NCI-H1417 (cell line): ENCODE data around the gene GOPC.
"Not testable (repeated sequence)": the region's sequence is repeated elsewhere in the genome, so short reads cannot be mapped to it uniquely, and the experiment has no call there.

Experiments used
- DNase-seq, 3 experiments: peaks; one replicate each; lab custom pipeline; 2025; lab: John Stamatoyannopoulos, UW

The GOPC gene

DNA sequence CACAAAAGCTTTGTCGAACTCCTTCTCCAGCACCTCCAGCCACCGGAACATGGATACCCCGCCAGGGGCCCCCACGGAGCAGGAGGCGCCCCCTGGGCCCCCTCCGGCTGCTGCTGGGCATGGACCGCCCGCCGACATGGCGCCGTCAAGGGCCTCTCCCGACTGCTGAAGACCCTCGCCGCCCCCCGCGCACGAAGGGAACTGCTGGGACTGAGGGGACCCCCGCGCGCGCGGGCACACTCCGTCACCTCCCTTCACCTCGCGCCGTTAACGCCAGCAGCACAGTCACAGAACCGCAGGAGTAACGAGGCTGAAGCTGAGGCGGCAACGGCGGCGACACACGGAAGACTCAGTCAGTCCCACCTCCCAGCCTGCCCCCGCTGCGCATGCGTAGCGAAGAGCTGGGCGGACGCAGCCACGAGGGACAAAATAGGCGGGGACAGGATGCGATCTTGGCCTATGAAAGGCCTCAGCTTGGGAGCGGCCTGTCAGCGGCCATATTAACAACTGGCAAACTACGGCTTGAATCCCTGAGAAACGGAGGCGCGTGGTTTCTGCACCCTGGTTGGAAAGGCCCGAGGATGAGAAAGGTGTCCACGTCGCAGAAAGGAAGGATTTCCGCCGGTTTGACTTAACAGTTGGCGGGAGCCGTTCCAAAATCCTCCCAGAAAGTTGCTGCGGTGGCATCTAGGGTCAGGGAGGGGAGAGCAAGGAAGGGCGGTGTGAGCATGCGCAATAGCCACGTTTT is at the start of gene GOPC:
GOPC (minus strand) TSS at position 361 of the 748 bp plus-strand sequence; CDS start at position 138, 223 bp downstream.
- DNase-seq: peak; percentile 95 to 99 (median 97)

GRCh38 chr6:117651984-117652383 is 49.7 kb upstream of the GOPC start:
- not testable (repeated sequence) for DNase-seq

DNA sequence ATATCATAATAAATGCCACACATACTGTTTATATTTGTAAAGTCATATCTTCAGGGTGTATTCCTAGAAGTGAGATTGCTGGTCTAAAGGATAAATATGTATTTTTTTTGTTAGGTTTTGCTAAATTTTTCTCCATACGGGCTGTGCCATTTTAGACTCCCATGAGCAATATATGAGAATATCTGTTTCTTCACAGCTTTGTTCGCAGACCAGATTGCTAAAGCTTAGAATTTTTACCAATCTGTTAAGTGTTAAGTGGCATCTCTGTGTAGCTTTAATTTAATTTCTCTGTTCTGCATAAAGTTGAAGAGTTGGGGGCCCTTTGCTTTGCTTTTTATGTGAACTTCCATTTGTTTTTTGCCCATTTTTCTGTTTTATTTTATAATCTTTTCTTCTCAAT is 40.7 kb upstream of the GOPC start:
- DNase-seq: no peak

DNA sequence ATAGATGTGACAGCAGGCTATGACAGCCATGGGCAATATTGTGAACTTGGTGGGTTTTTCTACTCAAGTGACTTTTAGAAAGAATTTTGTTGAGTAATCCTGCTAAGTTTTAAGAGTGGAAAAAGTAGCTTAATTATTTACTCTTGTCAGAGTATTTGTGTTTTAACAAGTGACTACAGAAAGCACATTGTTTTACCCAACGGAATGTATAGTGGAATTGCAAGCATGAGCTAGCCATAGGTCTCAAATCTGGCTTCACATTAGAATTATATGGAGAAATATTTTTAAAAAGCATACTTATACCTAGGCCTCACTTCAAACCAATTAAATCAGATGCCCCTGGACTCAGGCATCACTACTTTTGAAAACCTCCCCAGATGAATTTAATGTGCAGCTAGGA is 35.5 kb upstream of the GOPC start:
- no peak for DNase-seq

- DNase-seq: peak in 1 of 3 experiments; percentile 5
Observed at GRCh38 chr6:117629119-117629660, 26.9 kb upstream of the GOPC start.

GRCh38 chr6:117627533-117627932 is 25.2 kb upstream of the GOPC start:
- DNase-seq: no peak

DNA sequence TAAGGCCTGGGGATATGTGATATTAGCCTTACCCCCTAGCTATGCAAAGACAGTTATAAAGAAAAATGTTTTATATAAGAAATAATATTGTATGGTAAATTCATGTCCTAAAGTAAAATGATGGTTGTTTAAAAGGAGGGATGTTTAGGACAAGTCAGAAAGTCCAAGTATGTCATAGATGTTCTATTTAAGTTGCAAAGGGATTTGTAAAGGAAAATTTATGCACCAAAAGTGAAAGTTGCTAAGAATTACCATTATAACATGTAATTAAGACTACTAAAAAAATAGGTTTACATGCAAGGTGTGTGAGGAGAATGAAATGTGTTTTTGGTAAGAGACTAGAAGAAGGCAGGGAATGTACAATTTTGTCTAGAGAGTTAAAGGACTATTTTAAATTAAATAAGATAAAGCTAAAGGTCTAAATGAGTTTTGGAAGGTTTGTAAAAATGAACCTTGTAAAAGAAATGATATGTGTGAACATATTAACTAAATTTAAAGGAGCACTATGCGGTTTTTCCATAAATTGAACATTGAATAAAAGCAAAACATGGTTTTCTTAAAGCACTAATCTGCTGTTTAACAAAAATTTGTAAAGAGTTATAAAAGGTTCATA is 22.7 kb upstream of the GOPC start:
- peak in 1 of 3 experiments; percentile 24 for DNase-seq

GRCh38 chr6:117619178-117619577 is 16.9 kb upstream of the GOPC start:
- DNase-seq: no peak

DNA sequence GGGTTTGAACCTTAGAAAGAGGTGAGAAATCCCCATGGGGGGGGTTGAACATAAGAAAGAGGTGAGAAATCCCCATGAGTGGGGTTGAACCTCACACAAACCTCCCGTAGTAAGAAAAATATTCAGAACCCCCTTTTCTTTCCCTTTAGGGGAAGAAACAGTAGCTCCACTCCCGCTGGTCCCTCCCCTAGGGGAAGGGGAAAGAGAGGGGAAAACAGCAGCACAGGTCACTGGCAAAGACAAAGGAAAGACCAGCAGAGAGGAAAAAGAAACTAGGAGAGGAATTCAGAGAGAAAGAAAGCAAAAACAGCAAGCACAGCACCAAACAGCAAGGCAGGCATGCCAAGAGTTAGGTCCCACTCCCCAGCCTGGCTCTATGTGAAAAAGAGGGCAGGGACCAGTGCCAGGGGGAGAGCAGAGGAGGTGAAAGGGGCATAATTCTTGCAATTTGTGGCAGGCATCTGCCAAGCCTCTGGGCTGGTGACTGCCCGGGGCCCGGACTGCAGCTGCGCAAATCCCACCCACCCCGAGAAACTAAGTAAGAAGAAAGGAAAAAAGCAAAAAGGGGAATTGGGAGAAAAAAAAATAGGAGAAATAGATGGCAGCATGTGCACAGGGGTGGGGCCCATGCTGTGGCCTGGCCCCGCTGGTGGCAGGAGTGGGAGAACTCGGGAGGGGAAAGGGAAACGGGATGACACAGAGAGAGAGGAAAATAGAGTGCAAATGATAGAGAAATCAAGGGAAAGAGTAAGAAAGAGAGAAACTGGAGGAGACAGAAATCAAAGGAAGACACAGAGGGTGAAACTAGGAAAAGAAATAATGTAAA is 15.1 kb upstream of the GOPC start:
- DNase-seq: no peak

- no peak for DNase-seq
Observed at GRCh38 chr6:117616391-117617209, 14.3 kb upstream of the GOPC start.

DNA sequence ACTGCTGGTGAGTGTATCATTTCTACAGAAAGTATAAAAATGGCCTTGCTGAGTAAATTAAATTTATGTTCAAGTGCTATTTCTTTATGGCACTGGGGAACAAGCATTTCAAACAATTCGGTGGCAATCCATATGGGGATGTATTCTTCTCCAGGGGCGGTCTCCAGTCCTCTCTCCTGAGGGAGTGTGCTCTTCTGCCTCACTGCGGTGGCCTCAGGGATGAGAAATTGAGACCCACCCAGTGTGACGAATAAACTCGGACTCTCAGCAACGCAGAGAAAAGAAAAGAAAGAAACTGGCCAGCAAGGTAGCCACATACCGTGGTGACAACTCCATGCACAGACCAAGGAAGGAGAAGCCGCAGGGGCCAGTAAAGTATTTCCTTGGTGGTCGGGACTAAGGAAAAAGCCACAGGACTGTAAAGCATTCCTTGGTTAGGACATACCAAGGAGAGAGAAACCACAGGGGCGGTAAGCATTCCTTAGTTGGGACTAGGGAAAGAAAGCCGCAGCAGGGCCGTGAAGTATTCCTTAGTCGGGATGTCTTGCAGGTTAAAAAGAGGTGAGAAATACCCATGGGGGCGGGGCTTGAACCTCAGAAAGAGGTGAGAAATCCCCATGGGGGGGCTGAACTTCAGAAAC is 13.6 kb upstream of the GOPC start:
- no peak for DNase-seq

GRCh38 chr6:117613920-117614560 is 11.7 kb upstream of the GOPC start:
- no peak for DNase-seq

DNA sequence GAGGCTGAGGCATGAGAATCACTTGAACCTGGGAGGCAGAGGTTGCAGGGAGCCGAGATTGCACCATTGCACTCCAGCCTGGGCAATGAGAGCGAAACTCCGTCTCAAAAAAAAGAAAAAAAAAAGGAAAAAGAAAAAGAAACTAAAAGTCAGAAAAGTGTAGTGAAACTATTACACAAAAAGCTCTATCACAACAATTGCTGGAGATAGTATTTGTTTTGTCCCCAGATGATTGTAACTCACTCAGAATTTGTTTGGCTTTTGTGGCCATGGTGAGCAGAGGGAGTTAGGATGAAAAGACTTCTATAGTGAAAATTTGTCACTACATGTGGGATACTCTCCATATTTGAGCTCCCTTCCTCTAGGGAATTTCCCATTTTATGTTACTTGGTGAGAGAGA is 5.2 kb upstream of the GOPC start:
- DNase-seq: no peak

GRCh38 chr6:117605169-117605826 is 3.0 kb upstream of the GOPC start:
- DNase-seq: peak; percentile 53 to 83 (median 53)

DNA sequence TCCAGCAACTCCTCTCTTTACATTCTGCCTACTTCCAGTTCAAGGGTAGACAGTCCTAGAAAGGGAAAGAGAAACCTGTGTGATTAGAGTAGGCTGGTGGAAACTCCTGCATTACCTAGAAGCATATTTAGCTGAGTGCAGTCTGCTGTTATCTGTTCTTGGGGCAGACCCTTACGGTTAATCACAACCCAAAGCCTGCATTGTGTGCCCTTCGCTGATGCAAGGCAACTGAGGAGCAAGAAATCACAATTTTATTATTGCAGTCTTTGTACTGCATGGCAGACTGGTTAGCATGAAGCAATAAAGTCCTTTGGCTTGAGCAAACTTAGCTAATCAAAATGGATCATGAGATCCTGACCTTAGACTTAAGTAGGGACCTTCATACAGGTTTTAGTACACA is 1.5 kb upstream of the GOPC start:
- no peak for DNase-seq

- DNase-seq: no peak
Observed at GRCh38 chr6:117602899-117603588, 733 bp upstream of the GOPC start.

GRCh38 chr6:117601811-117602150 is 530 bp downstream of the GOPC start:
- peak in 2 of 3 experiments; percentile 43 to 74 for DNase-seq

GRCh38 chr6:117600008-117600743 is 2.1 kb downstream of the GOPC start:
- no peak for DNase-seq

GRCh38 chr6:117597755-117598154 is 4.6 kb downstream of the GOPC start:
- no peak for DNase-seq
